IMR-90 (cell line): ENCODE measurements around the gene RADIL. TPM values are rescaled to one million over a fixed set of nuclear protein-coding genes. Genes with fewer than 3 reads are reported as not detected.

Experiments used
- ATAC-seq: fragments of 200-7000 bp; cut with Tn5 transposase; 2 replicates; pipeline ENCODE4 v1.9.1; 2020; ENCODE audit warnings: low read depth, mild to moderate bottlenecking, moderate library complexity
- BruUV-seq: library from RNA; stranded (reverse); fragments of 400-500 nt; replicated peaks from 2 replicates; lab custom pipeline; 2021; lab: Mats Ljungman, UMichigan
- CTCF ChIA-PET: fragments of 300-600 bp; formaldehyde crosslinking; extraction: SDS; loops from one replicate; lab custom pipeline; 2021; ENCODE audit warnings: antibody characterized with exemption; lab: Yijun Ruan, JAX
- POLR2A ChIA-PET: fragments of 300-600 bp; sonication (Branson Sonifier 250); formaldehyde crosslinking; loops from one replicate; lab custom pipeline; 2022; ENCODE audit warnings: antibody characterized with exemption; ENCODE audit not compliant: unreplicated experiment; lab: Charles Lee
- DNase-seq: peaks from one replicate; pipeline ENCODE4 v3.0.0; 2013
- H2AFZ ChIP-seq: replicated peaks from 2 replicates; pipeline ENCODE3; 2013; ENCODE audit warnings: low read length, mild to moderate bottlenecking; ENCODE audit not compliant: poor library complexity
- H2AK5ac ChIP-seq: 2 replicates; pipeline ENCODE4 v1.6.1; 2013; ENCODE audit warnings: low read depth, low read length, inconsistent platforms
- H2AK9ac ChIP-seq: replicated peaks from 2 replicates; pipeline ENCODE3; 2013; ENCODE audit warnings: mild to moderate bottlenecking, low read depth, low read length, moderate library complexity; ENCODE audit not compliant: poor library complexity
- H2BK120ac ChIP-seq: 2 replicates; pipeline ENCODE4 v1.6.1; 2013; ENCODE audit warnings: low read depth, low read length, inconsistent platforms
- H2BK15ac ChIP-seq: 3 replicates; pipeline ENCODE4 v1.6.1; 2013; ENCODE audit warnings: low read depth, low read length, inconsistent platforms
- H2BK20ac ChIP-seq: 2 replicates; pipeline ENCODE4 v1.6.1; 2013; ENCODE audit warnings: low read depth, mild to moderate bottlenecking, inconsistent platforms, low read length, moderate library complexity
- H2BK5ac ChIP-seq: 2 replicates; pipeline ENCODE4 v1.6.1; 2013; ENCODE audit warnings: mild to moderate bottlenecking, low read depth, low read length, inconsistent platforms; ENCODE audit not compliant: poor library complexity, severe bottlenecking
- H3K14ac ChIP-seq: replicated peaks from 2 replicates; pipeline ENCODE4 v1.6.1; 2013; ENCODE audit warnings: low read depth, low read length, inconsistent platforms
- H3K18ac ChIP-seq: 2 replicates; pipeline ENCODE4 v1.6.1; 2013; ENCODE audit warnings: low read depth, low read length, control low read depth
- H3K23ac ChIP-seq: 2 replicates; pipeline ENCODE4 v1.6.1; 2013; ENCODE audit warnings: low read depth, low read length, inconsistent platforms
- H3K27ac ChIP-seq: 2 replicates; pipeline ENCODE4 v1.5.1; 2013; ENCODE audit warnings: mild to moderate bottlenecking, control low read depth, low read length; ENCODE audit not compliant: insufficient read depth
- H3K27me3 ChIP-seq: 2 replicates; pipeline ENCODE4 v1.6.1; 2013; ENCODE audit warnings: low read length; ENCODE audit not compliant: control insufficient read depth, insufficient read depth
- H3K36me3 ChIP-seq: 2 replicates; pipeline ENCODE4 v1.6.1; 2013; ENCODE audit warnings: low read length, mixed read lengths; ENCODE audit not compliant: control insufficient read depth, insufficient read depth
- H3K4ac ChIP-seq: 2 replicates; pipeline ENCODE4 v1.6.1; 2013; ENCODE audit warnings: low read depth, low read length, inconsistent platforms
- H3K4me1 ChIP-seq: 2 replicates; pipeline ENCODE4 v1.6.1; 2013; ENCODE audit warnings: low read length, mixed read lengths; ENCODE audit not compliant: control insufficient read depth, insufficient read depth
- H3K4me2 ChIP-seq: 2 replicates; pipeline ENCODE4 v1.6.1; 2013; ENCODE audit warnings: low read depth, mild to moderate bottlenecking, control low read depth, low read length, moderate library complexity
- H3K4me3 ChIP-seq: 2 replicates; pipeline ENCODE4 v1.5.1; 2013; ENCODE audit warnings: low read depth, mild to moderate bottlenecking, control low read depth, low read length, moderate library complexity; ENCODE audit not compliant: insufficient read depth
- H3K56ac ChIP-seq: 2 replicates; pipeline ENCODE4 v1.6.1; 2013; ENCODE audit warnings: low read length, inconsistent platforms; ENCODE audit not compliant: insufficient read depth; ENCODE audit errors: extremely low read depth
- H3K79me1 ChIP-seq, 2 experiments: 2 replicates each; pipeline ENCODE4 v1.6.1; 2013; ENCODE audit warnings: low read length in 2 of 2, inconsistent platforms in 1 of 2, low read depth in 1 of 2
- H3K9ac ChIP-seq: 2 replicates; pipeline ENCODE4 v1.6.1; 2013; ENCODE audit warnings: low read depth, low read length, control low read depth
- H3K9me1 ChIP-seq: 2 replicates; pipeline ENCODE4 v1.6.1; 2013; ENCODE audit warnings: low read length, inconsistent platforms; ENCODE audit not compliant: insufficient read depth
- H3K9me3 ChIP-seq: 2 replicates; pipeline ENCODE4 v1.6.1; 2013; ENCODE audit warnings: low read length; ENCODE audit not compliant: control insufficient read depth, insufficient read depth
- H4K20me1 ChIP-seq: 2 replicates; pipeline ENCODE4 v1.6.1; 2013; ENCODE audit warnings: low read length, inconsistent platforms; ENCODE audit not compliant: insufficient read depth
- H4K5ac ChIP-seq: 2 replicates; pipeline ENCODE4 v1.6.1; 2013; ENCODE audit warnings: mild to moderate bottlenecking, low read depth, low read length, control low read depth
- H4K8ac ChIP-seq, 2 experiments: 2 replicates each; pipeline ENCODE4 v1.6.1; 2013; ENCODE audit warnings: low read depth in 2 of 2, low read length in 2 of 2, control low read depth in 1 of 2, inconsistent platforms in 1 of 2
- H4K91ac ChIP-seq: 2 replicates; pipeline ENCODE4 v1.6.1; 2013; ENCODE audit warnings: low read depth, low read length, inconsistent platforms; ENCODE audit not compliant: insufficient read depth
- BHLHE40 ChIP-seq: fragments of 150-350 bp; IDR thresholded peaks from 2 replicates; pipeline ENCODE4 v1.6.1; 2016; ENCODE audit warnings: mild to moderate bottlenecking, low read depth, low read length
- CHD1 ChIP-seq: IDR thresholded peaks from 2 replicates; pipeline ENCODE4 v1.6.1; 2012; ENCODE audit warnings: low read depth, low read length, improper control_type of control experiment
- CTCF ChIP-seq: conservative IDR thresholded peaks from 2 replicates; pipeline ENCODE4 v1.5.1; 2012; ENCODE audit warnings: mild to moderate bottlenecking, low read depth, low read length, improper control_type of control experiment
- ELK1 ChIP-seq: fragments of 150-350 bp; IDR thresholded peaks from 2 replicates; pipeline ENCODE4 v1.6.1; 2016; ENCODE audit warnings: low read depth, mild to moderate bottlenecking, low read length, moderate library complexity, borderline replicate concordance
- FOS ChIP-seq: fragments of 150-350 bp; IDR thresholded peaks from 2 replicates; pipeline ENCODE4 v1.6.1; 2016; ENCODE audit warnings: low read depth, low read length
- MAFK ChIP-seq: IDR thresholded peaks from 2 replicates; pipeline ENCODE4 v1.6.1; 2012; ENCODE audit warnings: low read depth, low read length, improper control_type of control experiment
- MAZ ChIP-seq: IDR thresholded peaks from 2 replicates; pipeline ENCODE4 v1.6.1; 2012; ENCODE audit warnings: low read depth, mild to moderate bottlenecking, low read length, improper control_type of control experiment, moderate library complexity, borderline replicate concordance
- MXI1 ChIP-seq: IDR thresholded peaks from 2 replicates; pipeline ENCODE4 v1.6.1; 2012; ENCODE audit warnings: low read depth, mild to moderate bottlenecking, low read length, moderate library complexity, borderline replicate concordance
- NFE2L2 ChIP-seq: fragments of 150-350 bp; IDR thresholded peaks from 2 replicates; pipeline ENCODE4 v1.6.1; 2016; ENCODE audit warnings: low read depth, mild to moderate bottlenecking, low read length
- POLR2A ChIP-seq: IDR thresholded peaks from 2 replicates; pipeline ENCODE4 v1.6.1; 2012; ENCODE audit warnings: mild to moderate bottlenecking, low read depth, low read length
- RAD21 ChIP-seq: IDR thresholded peaks from 2 replicates; pipeline ENCODE4 v1.6.1; 2012; ENCODE audit warnings: low read length, improper control_type of control experiment
- RCOR1 ChIP-seq: IDR thresholded peaks from 2 replicates; pipeline ENCODE4 v1.6.1; 2012; ENCODE audit warnings: mild to moderate bottlenecking, low read length, improper control_type of control experiment; ENCODE audit not compliant: insufficient replicate concordance
- RFX5 ChIP-seq: IDR thresholded peaks from 2 replicates; pipeline ENCODE4 v1.8.0; 2012; ENCODE audit warnings: low read depth, mild to moderate bottlenecking, low read length, moderate library complexity
- SMC3 ChIP-seq: fragments of 150-350 bp; IDR thresholded peaks from 2 replicates; pipeline ENCODE4 v1.6.1; 2016; ENCODE audit warnings: low read depth, mild to moderate bottlenecking, antibody characterized with exemption, low read length, moderate library complexity
- WGBS, 2 experiments: methylation state at CpG; one replicate each; pipeline versions ENCODE4 v1.1.5 to v1.1.7; 2013; ENCODE audit warnings: missing lambda C conversion rate in 2 of 2; ENCODE audit not compliant: insufficient read length in 1 of 2; ENCODE audit errors: extremely low coverage in 2 of 2; 5-methylcytosine and 5-hydroxymethylcytosine counted together
- dilution Hi-C: fragments of 300-500 bp; cut with HindIII; formaldehyde crosslinking; loops from one replicate; pipeline ENCODE4 v1.14.3; 2018; ENCODE audit warnings: low sequenced_read_pairs; ENCODE audit not compliant: unreplicated experiment
- in situ Hi-C: fragments of 300-500 bp; cut with MboI; formaldehyde crosslinking; loops from 3 replicates; pipeline ENCODE4 v1.14.3; 2019; ENCODE audit warnings: low sequenced_read_pairs, inconsistent platforms, mixed read lengths
- intact Hi-C: fragments of 100-400 bp; cut with micrococcal nuclease; formaldehyde crosslinking; loops from 2 replicates; pipeline ENCODE4 v1.10.0; 2022
- polyA plus RNA-seq, 3 experiments: library from polyadenylated mRNA; depleted of rRNA; stranded (reverse); fragments of >200 nt; gene quantifications; 2 replicates each; pipeline ENCODE4 v1.2.3, GENCODE V29; 2012; ENCODE audit warnings: low replicate concordance in 1 of 3
- total RNA-seq: library from RNA; depleted of rRNA; stranded (reverse); fragments of >200 nt; gene quantifications from 2 replicates; pipeline ENCODE4 v1.2.3, GENCODE V29; 2012
- TF ChIP-seq, protein P1 (sequence below): fragments of 150-350 bp; IDR thresholded peaks from 2 replicates; pipeline ENCODE4 v1.6.1; 2017; ENCODE audit warnings: mild to moderate bottlenecking, antibody characterized with exemption, low read length, low read depth

Gene RADIL
- total and polyA plus RNA-seq, 2 of the 4 experiments (the other 2 are of a cell fraction): 0.18 to 0.48 TPM

DNA sequence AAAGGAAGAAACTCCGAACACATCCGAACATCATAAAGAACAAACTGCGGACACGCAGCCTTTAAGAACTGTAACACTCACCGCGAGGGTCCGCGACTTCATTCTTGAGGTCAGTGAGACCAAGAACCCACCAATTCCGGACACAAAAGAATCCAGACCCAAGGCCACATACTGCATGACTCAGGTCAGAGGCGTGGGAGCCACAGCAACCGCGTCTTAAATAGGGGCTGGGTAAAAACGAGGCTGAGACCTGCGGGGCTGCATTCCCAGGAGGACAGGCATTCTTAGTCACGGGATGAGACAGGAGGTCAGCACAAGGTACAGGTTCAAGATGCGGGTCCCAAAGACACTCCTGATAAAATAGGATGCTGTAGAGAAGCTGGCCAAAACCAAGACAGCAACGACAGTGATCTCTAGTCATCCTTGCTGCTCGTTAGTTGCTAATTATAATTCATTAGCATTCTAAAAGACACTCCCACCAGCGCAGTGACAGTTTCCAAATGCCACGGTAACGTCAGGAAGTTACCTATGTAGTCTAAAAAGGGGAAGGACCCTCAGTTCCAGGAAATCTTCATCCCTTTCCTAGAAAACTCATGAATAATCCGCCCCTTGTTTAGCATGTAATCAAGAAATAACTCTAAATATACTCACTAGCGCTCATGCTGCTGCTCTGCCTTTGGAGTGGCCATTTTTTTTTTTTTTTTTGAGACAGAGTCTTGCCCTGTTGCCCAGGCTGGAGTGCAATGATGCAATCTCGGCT is 88.7 kb downstream of the RADIL start:
- ChIA-PET CTCF (no interaction called here), POLR2A (no interaction called here)
- no peak overlapping the region for H3K23ac ChIP-seq
- no peak overlapping the region for H2BK20ac ChIP-seq
- H3K9ac ChIP-seq: no peak overlapping the region
- no peak overlapping the region for H3K4me2 ChIP-seq
- H3K4me1 ChIP-seq: no peaks in the 10 kb centered on the region
- H3K18ac ChIP-seq: no peak overlapping the region
- no peak overlapping the region for H2BK5ac ChIP-seq
- H4K20me1 ChIP-seq: no peaks in the 10 kb centered on the region
- H2BK15ac ChIP-seq: no peak overlapping the region
- H2AFZ ChIP-seq: no peak overlapping the region
- BruUV-seq: no TSS peak
- dilution Hi-C loops (no loop called here), in situ Hi-C loops (loop anchor here (5.0 kb wide), 1 partner anchor 293 kb away; no protein-coding TSS in a partner anchor), intact Hi-C loops (loop anchor here (5.0 kb wide), 1 partner anchor 398 kb away; the partner anchor contains the start of gene WIPI2)
- H4K5ac ChIP-seq: no peak overlapping the region
- H3K14ac ChIP-seq: no peak overlapping the region
- H4K91ac ChIP-seq: no peak overlapping the region
- H2AK9ac ChIP-seq: no peak overlapping the region
- ATAC-seq: no peak
- no peaks in the 10 kb centered on the region for H3K27me3 ChIP-seq
- no peak overlapping the region for H3K4ac ChIP-seq
- no peak overlapping the region for H3K56ac ChIP-seq
- no peak overlapping the region for H2AK5ac ChIP-seq
- H3K4me3 ChIP-seq: no peak overlapping the region
- no peaks in the 10 kb centered on the region for H3K9me3 ChIP-seq
- DNase-seq: no peak
- no peak overlapping the region for H3K27ac ChIP-seq
- 92% methylated on average over 7 of the region's 24 CpGs; no CpG with 5 or more reads in 1 of the 2 experiments for WGBS, 2 experiments
- no peak overlapping the region for H2BK120ac ChIP-seq
- 0 out of 2 replicates have a peak, but pooled peaks cover 3% of the 10 kb centered on the region for H3K9me1 ChIP-seq
- H3K79me1 ChIP-seq: no peaks in the 10 kb centered on the region
- no peak overlapping the region for H4K8ac ChIP-seq
- peaks cover 25% of the 10 kb centered on the region; the same call in 1 of the 2 replicates for H3K36me3 ChIP-seq
- TF ChIP-seq MAZ (no peak), MAFK (no peak), ELK1 (no peak), NFE2L2 (no peak), CTCF (no peak), RFX5 (no peak), FOS (no peak), RAD21 (no peak), BHLHE40 (no peak), SMC3 (no peak), RCOR1 (no peak), POLR2A (no peak), MXI1 (no peak), CHD1 (no peak)
- TF ChIP-seq, protein P1, sequence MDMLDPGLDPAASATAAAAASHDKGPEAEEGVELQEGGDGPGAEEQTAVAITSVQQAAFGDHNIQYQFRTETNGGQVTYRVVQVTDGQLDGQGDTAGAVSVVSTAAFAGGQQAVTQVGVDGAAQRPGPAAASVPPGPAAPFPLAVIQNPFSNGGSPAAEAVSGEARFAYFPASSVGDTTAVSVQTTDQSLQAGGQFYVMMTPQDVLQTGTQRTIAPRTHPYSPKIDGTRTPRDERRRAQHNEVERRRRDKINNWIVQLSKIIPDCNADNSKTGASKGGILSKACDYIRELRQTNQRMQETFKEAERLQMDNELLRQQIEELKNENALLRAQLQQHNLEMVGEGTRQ: no peak
